Endothelial cell of umbilical vein (primary cell): ENCODE measurements around the gene HLA-DOA. TPM values are rescaled to one million over a fixed set of nuclear protein-coding genes. Genes with fewer than 3 reads are reported as not detected.

ENCODE experiments used
- BruUV-seq: library from RNA; stranded (reverse); fragments of 400-500 nt; replicated peaks from 2 replicates; lab custom pipeline; 2021; lab: Mats Ljungman, UMichigan
- CTCF ChIA-PET: fragments of 300-600, 350-600 bp; sonication (Branson Sonifier 250); formaldehyde crosslinking; loops from one replicate; lab custom pipeline; 2021; ENCODE audit warnings: antibody characterized with exemption, inconsistent platforms; lab: Charles Lee
- POLR2A ChIA-PET: fragments of 300-600, 350-600 bp; sonication (Branson Sonifier 250); formaldehyde crosslinking; loops from one replicate; lab custom pipeline; 2021; ENCODE audit warnings: antibody characterized with exemption, inconsistent platforms; lab: Charles Lee
- DNase-seq: peaks from one replicate; pipeline ENCODE4 v3.0.0-alpha.2; 2011; ENCODE audit warnings: low read depth, low spot score
- FAIRE-seq: peaks from 2 replicates; lab custom pipeline; 2011; peaks lifted over from hg19 to GRCh38; lab: Jason Lieb, UNC
- H2AFZ ChIP-seq: 2 replicates; pipeline ENCODE4 v1.6.0; 2012; ENCODE audit warnings: low read depth, low read length, control low read depth, inconsistent platforms
- H3K27ac ChIP-seq: 2 replicates; pipeline ENCODE4 v1.5.1; 2011; ENCODE audit warnings: low read depth, mild to moderate bottlenecking, control low read depth, low read length, moderate library complexity; ENCODE audit not compliant: insufficient read depth
- H3K27me3 ChIP-seq, 2 experiments: 2 replicates each; pipeline versions ENCODE4 v1.6.0 to v1.6.1; 2011; ENCODE audit warnings: low read length in 2 of 2, mixed read lengths in 1 of 2; ENCODE audit not compliant: control insufficient read depth in 2 of 2, insufficient read depth in 2 of 2
- H3K36me3 ChIP-seq, 2 experiments: 2 replicates in 1 of 2; 3 replicates in 1 of 2; pipeline ENCODE4 v1.5.1; 2011; ENCODE audit warnings: low read length in 2 of 2, mild to moderate bottlenecking in 1 of 2, moderate library complexity in 1 of 2; ENCODE audit not compliant: control insufficient read depth in 2 of 2, insufficient read depth in 2 of 2; ENCODE audit errors: extremely low read depth in 1 of 2
- H3K4me1 ChIP-seq: 3 replicates; pipeline ENCODE4 v1.5.1; 2011; ENCODE audit warnings: mild to moderate bottlenecking, low read length; ENCODE audit not compliant: control insufficient read depth, insufficient read depth; ENCODE audit errors: extremely low read depth
- H3K4me2 ChIP-seq: 2 replicates; pipeline ENCODE4 v1.6.1; 2011; ENCODE audit warnings: low read length, control low read depth, mixed read lengths; ENCODE audit not compliant: insufficient read depth
- H3K4me3 ChIP-seq, 3 experiments: fragments of 200-600 bp in 1 of 3; sonication (generic), shearing (Covaris generic) in 1 of 3; replicated peaks in 1 of 3; 2 replicates each; pipeline ENCODE4 v1.5.1; 2011 to 2016; ENCODE audit warnings: control low read depth in 3 of 3, low read length in 3 of 3, mild to moderate bottlenecking in 2 of 3, inconsistent platforms in 1 of 3, low read depth in 1 of 3, moderate library complexity in 1 of 3; ENCODE audit not compliant: insufficient read depth in 1 of 3
- H3K79me2 ChIP-seq: 2 replicates; pipeline ENCODE4 v1.6.0; 2012; ENCODE audit warnings: low read length, inconsistent platforms; ENCODE audit not compliant: control insufficient read depth, insufficient read depth
- H3K9ac ChIP-seq: replicated peaks from 2 replicates; pipeline ENCODE3; 2011; ENCODE audit warnings: low read length, control low read depth; ENCODE audit not compliant: insufficient read depth; ENCODE audit errors: extremely low read depth
- H3K9me1 ChIP-seq: replicated peaks from 3 replicates; pipeline ENCODE4 v1.6.0; 2011; ENCODE audit warnings: mild to moderate bottlenecking, low read length; ENCODE audit not compliant: control insufficient read depth, insufficient read depth; ENCODE audit errors: extremely low read depth
- H3K9me3 ChIP-seq: replicated peaks from 2 replicates; pipeline ENCODE4 v1.5.1; 2012; ENCODE audit warnings: low read length, inconsistent platforms; ENCODE audit not compliant: control insufficient read depth, insufficient read depth
- H4K20me1 ChIP-seq: replicated peaks from 2 replicates; pipeline ENCODE3; 2011; ENCODE audit warnings: mild to moderate bottlenecking, low read length; ENCODE audit not compliant: control insufficient read depth, insufficient read depth; ENCODE audit errors: extremely low read depth
- GATA2 ChIP-seq: IDR thresholded peaks from 2 replicates; pipeline ENCODE4 v1.7.0; 2011; ENCODE audit warnings: low read depth, mild to moderate bottlenecking, moderate library complexity, mixed read lengths, low read length; ENCODE audit not compliant: insufficient read length, insufficient read depth
- POLR2AphosphoS5 ChIP-seq: IDR thresholded peaks from 2 replicates; pipeline ENCODE4 v1.6.1; 2012; ENCODE audit warnings: low read depth, mild to moderate bottlenecking, control low read depth, low read length, moderate library complexity; ENCODE audit not compliant: insufficient read depth
- dilution Hi-C: fragments of 300-500 bp; cut with MboI; formaldehyde crosslinking; loops from one replicate; pipeline ENCODE4 v1.15.0; 2019; ENCODE audit warnings: low sequenced_read_pairs; ENCODE audit not compliant: extremely low pct_ligation_motif_present
- intact Hi-C: fragments of 100-400 bp; cut with micrococcal nuclease; formaldehyde crosslinking; loops from one replicate; pipeline ENCODE4 v1.10.0; 2022
- polyA plus RNA-seq, 4 experiments: library from polyadenylated mRNA; depleted of rRNA in 3 of 4; stranded (reverse) in 3 of 4; unstranded in 1 of 4; fragments of >200 nt; gene quantifications; 2 replicates each; pipeline versions ENCODE4 v1.2.1 to v1.2.3, GENCODE V29; 2011 to 2012; ENCODE audit warnings: missing spikeins in 1 of 4
- total RNA-seq: library from RNA; stranded (reverse); gene quantifications from 2 replicates; pipeline ENCODE4 v1.2.3, GENCODE V29; 2021
- TF ChIP-seq, protein P1 (sequence below), 2 donors: IDR thresholded peaks; 1 replicate in 1 of 2; 2 replicates in 1 of 2; pipeline ENCODE4 v1.5.1; 2011; ENCODE audit warnings: low read length in 2 of 2, mild to moderate bottlenecking in 2 of 2, moderate library complexity in 2 of 2, control low read depth in 1 of 2, inconsistent platforms in 1 of 2, low read depth in 1 of 2; ENCODE audit not compliant: insufficient read depth in 1 of 2; ENCODE audit errors: extremely low read depth in 1 of 2

HLA-DOA gene
- total and polyA plus RNA-seq, 2 donors (not counting 3 experiments of a cell fraction or from before 2014, with no cell fraction given): not detected

DNA sequence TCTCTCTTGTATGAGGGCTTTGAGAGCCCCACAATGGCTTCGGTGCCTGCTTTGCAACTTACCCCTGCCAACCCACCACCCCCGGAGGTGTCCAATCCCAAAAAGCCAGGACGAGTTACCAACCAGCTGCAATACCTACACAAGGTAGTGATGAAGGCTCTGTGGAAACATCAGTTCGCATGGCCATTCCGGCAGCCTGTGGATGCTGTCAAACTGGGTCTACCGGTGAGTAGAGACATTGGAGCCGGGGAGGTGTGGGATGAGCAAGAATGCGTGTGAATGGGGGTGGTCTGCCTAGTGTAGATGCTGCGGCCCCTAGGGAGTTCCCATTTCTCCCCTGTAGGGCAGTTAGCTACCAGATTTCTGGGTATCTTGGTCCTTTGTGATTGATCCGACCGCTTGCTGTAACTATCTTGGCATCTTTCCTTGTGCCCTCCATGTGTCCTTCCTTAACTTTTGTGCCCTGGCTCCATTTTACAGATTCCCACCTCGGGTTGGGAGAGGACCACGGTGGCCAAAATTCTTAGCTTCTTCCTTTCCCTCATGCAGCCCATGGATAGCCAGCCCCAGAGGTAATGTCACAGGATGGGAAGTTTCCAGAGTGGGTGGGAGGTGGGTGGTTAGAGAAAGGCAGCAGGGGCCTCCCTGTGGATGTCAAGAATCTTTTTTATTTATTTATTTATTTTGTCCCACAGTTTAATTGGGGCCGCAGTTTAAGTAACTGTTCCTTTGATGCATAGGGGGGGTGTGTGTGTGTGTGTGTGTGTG is 34.7 kb downstream of the HLA-DOA start:
- BruUV-seq: no TSS peak
- Histone ChIP-seq H4K20me1 (peaks cover 27% of the 10 kb centered on the region), H3K4me1 (peaks cover 16% of the 10 kb centered on the region), H3K27me3 (no peaks in the 10 kb centered on the region), H3K36me3 (peaks cover 43 to 47% of the 10 kb centered on the region in 2 experiments), H3K79me2 (peaks cover 75% of the 10 kb centered on the region), H3K9me3 (no peaks in the 10 kb centered on the region), H2AFZ (no peak overlapping the region), H3K4me3 (peak overlapping the region; percentile 83 to 94 (median 91)), H3K27ac (no peak overlapping the region), H3K9ac (peak overlapping the region; percentile 15), H3K9me1 (no peaks in the 10 kb centered on the region), H3K4me2 (peak overlapping the region; percentile 69)
- intact Hi-C loops: loop anchor here (2.0 to 10.0 kb wide), 5 partner anchors 42 to 797 kb away; partner anchors contain the start of genes AGPAT1, CUTA, HSD17B8 and PHF1
- CTCF ChIA-PET: interaction anchor here (1.0 to 13.7 kb wide), 7 partner anchors 10 to 273 kb away, joined by 3 to 187 read pairs (median 6); partner anchors contain the start of genes HLA-DMA and TAP2
- TF ChIP-seq, protein P1, sequence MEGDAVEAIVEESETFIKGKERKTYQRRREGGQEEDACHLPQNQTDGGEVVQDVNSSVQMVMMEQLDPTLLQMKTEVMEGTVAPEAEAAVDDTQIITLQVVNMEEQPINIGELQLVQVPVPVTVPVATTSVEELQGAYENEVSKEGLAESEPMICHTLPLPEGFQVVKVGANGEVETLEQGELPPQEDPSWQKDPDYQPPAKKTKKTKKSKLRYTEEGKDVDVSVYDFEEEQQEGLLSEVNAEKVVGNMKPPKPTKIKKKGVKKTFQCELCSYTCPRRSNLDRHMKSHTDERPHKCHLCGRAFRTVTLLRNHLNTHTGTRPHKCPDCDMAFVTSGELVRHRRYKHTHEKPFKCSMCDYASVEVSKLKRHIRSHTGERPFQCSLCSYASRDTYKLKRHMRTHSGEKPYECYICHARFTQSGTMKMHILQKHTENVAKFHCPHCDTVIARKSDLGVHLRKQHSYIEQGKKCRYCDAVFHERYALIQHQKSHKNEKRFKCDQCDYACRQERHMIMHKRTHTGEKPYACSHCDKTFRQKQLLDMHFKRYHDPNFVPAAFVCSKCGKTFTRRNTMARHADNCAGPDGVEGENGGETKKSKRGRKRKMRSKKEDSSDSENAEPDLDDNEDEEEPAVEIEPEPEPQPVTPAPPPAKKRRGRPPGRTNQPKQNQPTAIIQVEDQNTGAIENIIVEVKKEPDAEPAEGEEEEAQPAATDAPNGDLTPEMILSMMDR (IDR thresholded peaks at IDR 0.05; ENCODE audit: extremely low read depth in 1 of 2, insufficient read depth in 1 of 2, low read depth in 1 of 2, low read length in 2 of 2): no peak
- TF ChIP-seq POLR2AphosphoS5: peak; percentile 17
- TF ChIP-seq GATA2: no peak
- no peak for DNase-seq
- dilution Hi-C loops: no loop called here
- peak; percentile 69 for FAIRE-seq
- POLR2A ChIA-PET: interaction anchor here (0.8 to 5.8 kb wide), 3 partner anchors 9 to 275 kb away, joined by 3 to 89 read pairs (median 35); no protein-coding TSS in a partner anchor
